Sciatic nerve (tissue), 2 donors: ENCODE measurements around the gene TARP.

ENCODE experiments used
- ATAC-seq: fragments of 200-7000 bp; cut with Tn5 transposase; one replicate; pipeline ENCODE4 v1.9.1; 2020; ENCODE audit warnings: mild to moderate bottlenecking, moderate library complexity
- DNase-seq: peaks from one replicate; pipeline ENCODE4 v3.0.0-alpha.2; 2020; ENCODE audit warnings: low spot score
- intact Hi-C: fragments of 100-400 bp; cut with DNase I; formaldehyde crosslinking; loops from one replicate; pipeline ENCODE4 v1.14.2; 2022
- donor health status: DM: no; HTN: no; CAD: no.
- donor health status: DM: no; HTN: no; CAD: no.

Gene TARP

DNA sequence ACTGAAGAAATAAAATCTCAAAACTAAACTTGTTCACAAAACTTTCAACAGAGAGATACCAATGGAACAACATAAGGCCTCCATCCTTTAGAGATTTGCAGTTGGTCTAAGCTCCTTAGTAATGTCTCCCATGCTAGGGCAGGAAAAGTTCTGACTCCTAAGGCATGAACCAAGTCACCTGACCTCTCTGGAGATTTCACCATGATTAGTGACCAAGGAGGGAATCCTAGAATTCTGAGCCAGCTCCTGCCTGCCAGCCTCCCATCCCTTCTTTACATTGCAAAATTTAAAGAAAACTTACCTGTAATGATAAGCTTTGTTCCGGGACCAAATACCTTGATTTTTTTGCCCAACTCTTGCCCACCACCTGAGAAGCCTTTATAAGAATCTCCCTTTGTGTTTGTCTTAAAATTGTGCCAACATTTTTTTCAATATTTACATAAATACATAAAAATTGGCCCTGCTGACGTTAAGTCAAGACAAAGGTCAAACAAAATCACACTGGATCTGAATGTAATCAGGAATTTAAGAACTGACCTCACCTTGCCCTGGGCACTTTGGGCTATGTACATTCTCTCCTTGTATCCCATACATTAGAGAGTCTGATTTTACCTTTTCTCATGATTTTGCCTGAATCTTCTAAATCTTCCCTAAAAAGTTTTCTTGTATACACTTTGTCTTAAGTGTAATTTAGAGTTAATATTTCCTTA is at the start of gene TARP:
Gene TARP, minus strand, starts transcription at position 351 of the 710 bp plus-strand sequence.
- no peak for DNase-seq
- intact Hi-C loops: no loop called here
- ATAC-seq: no peak

DNA sequence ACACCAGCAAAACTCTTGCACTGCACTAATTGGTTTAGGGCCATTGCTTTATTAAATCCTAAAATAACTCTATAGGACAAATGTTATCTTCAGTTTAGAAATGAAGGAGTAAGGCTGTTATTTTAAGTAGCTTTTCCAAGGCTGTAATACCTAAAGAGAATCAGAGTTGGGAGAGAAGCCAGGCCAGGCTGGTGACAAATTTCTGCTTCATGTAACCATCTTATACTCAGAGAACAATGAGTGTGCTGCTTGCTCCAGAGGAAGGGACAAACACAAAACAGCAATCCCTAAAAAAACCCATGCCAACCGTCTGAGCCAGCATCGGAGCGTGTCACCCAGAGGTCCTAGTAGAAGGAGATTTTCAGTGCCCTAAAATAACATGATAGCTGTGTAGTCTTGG is 49.7 kb upstream of the TARP start:
- DNase-seq (no peak), ATAC-seq (no peak)
- intact Hi-C loops: no loop called here

DNA sequence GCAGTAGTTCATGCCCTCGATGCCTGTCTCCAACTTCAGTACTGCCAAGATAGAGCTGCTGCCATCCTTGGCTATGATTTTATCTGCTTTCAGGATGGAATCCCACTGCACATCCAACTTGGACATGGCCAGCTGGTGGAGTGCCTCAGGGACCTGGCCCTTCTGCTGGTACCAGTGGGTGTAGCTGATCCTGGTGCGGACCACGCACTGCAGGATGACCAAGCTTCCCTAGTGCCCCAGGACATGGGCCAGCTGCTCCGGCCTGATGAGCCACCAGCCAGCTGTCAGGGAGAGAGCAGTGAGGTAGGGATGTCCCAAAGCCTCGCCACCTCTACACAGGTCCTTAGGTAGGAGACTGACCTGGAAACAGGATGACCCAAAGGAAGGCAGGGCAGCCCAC is 49.0 kb upstream of the TARP start:
- ATAC-seq: no peak
- no peak for DNase-seq
- intact Hi-C loops: no loop called here

DNA sequence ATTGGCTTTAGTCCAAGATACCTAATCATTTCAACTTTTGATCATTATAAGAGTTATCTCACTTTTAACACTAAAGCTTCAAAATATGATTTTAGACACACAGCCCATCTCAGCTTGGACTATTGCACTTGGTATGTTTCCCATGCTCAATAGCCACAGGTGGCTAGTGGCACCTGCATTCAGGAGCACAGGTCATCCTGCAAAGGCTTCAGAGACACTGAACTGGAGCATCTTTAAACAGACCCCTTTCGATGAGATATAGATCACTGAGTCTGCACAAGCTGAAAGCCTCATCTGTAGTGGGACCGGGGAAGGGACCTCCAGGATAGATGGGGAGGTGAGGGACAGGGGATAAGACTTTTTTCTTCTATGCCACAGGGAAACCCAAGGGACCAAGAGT is 48.5 kb upstream of the TARP start:
- intact Hi-C loops: no loop called here
- DNase-seq (no peak), ATAC-seq (no peak)

DNA sequence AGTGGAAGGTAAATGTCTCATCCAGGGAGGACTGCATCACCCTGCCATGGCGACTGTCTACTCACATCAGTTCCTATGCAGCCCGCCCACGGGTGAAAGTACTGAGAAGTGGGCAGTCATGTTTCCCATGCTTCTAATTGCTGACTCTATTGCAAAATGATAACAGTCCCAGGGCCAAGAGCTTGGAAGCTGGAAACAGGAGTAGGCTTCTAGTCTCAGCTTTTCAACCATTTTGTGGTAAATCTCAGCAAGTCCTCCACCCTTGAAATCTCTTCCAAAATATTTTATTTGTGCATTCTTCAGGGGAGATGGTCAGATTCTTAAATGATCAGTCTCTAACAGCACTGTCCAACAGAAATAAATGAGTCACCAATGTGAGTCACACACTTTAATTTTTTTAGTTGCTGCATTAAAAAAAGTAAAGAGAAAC is 48.1 kb upstream of the TARP start:
- ATAC-seq (peak; percentile 83), DNase-seq (no peak)
- intact Hi-C loops: no loop called here

DNA sequence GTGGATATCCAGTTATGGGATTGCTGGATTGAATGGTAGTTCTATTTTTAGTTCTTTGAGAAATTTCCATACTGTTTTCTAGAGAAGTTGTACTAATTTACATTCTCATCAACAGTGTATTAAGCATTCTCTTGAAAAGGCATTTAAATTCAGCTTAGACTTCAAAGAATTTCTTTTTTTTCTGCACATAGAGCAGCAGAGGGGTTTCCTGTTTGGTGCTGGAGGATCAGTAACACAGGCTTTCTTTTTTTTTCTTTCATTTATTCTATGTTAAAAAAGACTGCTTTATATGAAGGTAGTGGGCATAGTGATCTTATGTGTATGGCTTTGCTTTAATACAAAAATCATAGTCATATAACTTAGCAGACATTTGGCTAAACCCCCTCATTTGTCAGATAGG is 47.6 kb upstream of the TARP start:
- intact Hi-C loops: no loop called here
- DNase-seq (no peak), ATAC-seq (no peak)

DNA sequence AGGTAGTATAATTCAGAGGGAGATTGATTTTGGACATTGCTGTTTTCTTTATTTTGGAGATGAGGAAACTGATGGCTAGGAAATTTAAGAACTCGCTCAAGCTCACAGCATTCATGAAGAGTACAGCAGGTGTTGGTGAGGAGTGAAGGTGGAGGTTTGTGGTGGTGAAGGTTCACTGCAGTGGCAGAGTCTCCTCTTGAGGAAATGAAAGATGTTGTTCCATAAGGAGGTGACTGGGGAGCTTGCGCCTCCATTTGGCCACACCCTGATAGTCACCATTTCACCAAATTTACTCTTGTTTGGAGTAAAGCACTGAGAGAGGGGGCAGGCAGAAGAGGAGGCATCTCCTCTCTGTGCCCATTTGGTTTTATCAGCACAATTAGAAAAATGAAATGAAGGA is 46.4 kb upstream of the TARP start:
- ATAC-seq (no peak), DNase-seq (no peak)
- intact Hi-C loops: no loop called here

DNA sequence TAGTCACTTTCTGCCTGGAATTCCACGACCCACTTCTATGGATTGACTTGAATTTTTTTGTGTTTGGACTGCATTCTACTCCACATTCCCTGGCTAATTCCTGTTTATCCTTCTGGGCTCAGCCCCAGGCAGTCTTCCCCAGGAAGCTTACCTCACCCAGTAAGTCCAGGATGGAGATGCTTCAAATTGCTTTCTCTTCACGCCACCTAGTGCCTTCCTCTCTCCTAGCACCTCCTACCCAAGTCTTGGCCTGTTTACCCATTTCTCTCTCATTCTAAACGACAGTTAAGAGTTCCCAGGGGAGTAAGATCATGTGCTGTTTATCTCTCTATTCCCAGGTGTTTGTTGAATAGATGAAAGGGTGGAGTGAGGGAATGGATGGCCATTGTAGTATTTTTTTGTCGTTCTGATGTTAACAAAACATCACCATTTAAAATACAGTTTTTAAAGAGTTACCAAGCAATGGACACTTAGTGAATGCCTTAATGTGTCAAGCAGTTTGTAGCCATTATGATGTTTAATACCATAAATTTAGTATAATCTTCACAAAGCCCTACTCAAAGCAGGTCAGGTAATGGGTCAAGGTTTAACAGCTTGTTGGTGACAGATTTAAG is 45.5 kb upstream of the TARP start:
- ATAC-seq (peak; percentile 87), DNase-seq (no peak)
- intact Hi-C loops: no loop called here

DNA sequence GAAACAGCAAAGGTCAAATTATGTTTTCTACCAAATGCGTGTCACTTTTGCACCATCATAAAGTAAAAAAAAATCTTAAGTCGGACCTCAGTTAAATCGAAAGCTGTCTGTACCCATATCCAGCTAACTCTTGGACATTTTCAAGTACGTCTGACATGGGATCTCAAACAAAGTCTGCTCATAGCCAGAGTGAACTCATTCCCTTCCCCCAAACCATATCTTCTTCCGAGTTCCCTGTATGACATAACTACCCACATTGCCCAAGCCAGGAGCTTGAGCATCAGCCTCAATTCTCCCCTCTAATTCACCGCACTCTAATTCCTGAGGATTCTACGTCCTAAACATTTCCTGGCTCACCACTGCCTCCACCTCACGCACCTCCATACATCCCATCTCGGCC is 44.8 kb upstream of the TARP start:
- DNase-seq: no peak
- peak; percentile 2 for ATAC-seq
- intact Hi-C loops: no loop called here

DNA sequence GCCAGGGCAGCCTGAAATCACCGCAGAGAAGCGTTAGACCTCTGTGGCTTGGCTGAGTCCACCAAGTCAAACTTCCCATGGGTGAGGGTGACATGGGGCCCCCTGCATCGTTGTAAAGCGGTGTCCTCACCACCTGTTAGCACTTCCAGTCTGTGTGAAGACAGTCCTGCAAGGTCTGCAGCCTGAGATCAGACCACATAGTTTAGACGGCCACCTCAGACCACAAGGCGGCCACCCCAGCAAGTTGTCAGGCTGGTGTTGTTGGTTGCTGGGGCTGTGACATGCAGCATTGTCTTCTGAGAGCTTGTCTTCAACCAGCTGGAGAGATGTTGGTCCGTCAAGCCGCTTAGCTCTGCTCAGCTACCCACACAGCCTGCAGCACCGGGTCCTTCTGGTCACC is 44.1 kb upstream of the TARP start:
- intact Hi-C loops: no loop called here
- DNase-seq (no peak), ATAC-seq (no peak)

DNA sequence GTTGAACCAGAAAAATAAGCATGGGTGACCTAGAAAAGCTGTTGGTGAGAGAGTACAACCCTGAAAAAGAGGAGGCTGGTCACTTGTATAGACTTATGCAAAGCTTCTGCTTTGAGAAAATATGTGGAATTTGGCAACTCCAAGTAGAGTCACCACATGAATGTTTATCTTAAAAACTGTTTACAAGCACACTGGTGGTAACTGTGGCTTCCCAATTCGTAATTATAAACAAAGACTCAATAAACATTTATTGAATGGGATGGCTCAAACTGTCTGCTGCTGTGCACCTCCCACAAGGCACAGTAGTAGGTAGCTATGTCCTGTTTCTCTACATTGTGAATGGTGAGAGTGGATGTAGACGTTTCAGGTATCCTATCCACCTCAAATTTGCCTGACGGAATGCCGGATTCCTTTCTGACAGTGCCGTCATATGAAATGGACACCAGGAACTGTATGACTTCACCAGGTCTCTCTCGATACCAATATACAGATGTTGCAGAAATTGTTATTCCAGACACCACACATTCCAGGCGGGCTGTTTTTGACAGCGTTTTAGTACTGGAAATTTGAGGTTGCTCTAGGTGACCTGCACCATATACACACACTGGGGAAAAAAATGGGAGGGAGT is 43.4 kb upstream of the TARP start:
- no peak for DNase-seq
- intact Hi-C loops: no loop called here
- no peak for ATAC-seq

DNA sequence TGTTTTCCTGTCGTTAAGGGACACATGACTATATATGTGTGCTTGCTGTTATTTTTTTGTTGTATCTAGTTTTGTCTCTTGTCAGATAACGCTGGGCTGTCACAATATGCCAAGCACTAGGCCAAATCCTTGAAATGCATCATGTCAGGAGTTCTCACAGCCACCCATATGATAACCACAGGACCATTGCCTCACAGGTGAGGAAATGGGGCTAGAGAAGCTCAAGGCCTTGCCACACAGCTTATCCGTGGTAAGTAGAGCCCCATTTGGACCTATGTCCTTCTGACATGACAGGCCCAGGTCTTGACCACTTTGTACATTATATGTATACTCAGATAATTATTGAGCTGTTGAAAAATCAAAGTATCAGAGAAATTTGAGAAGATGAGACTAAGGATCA is 42.0 kb upstream of the TARP start:
- DNase-seq (no peak), ATAC-seq (no peak)
- intact Hi-C loops: no loop called here

DNA sequence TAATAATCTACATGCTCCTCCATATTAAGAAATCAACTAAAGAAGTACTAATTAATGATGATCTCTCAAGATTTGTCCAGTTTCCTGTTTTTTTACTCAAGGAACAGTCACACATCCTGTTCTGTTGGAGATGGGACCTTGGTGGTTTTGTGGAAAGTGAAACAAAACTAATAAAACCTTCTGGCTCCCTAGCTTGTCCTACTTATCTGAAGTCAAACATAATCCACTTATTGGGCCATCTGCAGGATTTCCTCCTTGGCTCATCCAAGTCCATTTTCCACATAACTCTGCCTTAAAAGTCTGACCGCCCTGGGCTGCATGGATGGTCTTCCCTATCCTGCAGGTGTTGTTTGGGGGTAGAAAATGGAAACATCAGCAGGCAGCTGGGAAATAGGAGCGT is 39.4 kb upstream of the TARP start:
- intact Hi-C loops: no loop called here
- ATAC-seq (peak; percentile 33), DNase-seq (no peak)

DNA sequence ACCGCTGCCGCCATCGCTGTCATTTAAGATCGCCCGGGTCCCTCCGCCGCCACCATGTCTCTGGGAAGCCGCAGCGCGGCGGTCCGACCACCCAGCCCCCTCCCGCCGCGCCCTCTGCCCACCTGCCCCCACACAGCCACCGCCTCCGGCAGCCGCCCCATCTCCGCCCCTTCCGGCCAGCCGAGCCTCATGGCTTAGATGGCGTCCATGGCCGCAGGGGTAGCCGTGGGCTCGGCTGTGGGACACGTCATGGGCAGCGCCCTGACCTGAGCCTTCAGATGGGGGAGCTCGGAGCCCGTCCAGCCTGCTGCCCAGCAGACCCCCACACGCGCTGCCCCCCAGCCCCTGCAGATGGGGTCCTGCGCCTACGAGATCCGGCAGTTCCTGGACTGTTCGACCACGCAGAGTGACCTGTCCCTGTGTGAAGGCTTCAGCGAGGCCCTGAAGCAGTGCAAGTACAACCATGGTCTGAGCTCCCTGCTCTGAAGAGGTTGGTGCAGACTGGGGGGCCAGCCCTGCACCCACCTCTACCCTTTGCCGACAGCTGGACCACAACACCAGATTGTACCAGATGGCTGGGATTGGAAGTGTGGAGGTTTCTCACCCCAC is 38.0 kb upstream of the TARP start:
- intact Hi-C loops: no loop called here
- DNase-seq: peak; percentile 70
- peak; percentile 78 for ATAC-seq

DNA sequence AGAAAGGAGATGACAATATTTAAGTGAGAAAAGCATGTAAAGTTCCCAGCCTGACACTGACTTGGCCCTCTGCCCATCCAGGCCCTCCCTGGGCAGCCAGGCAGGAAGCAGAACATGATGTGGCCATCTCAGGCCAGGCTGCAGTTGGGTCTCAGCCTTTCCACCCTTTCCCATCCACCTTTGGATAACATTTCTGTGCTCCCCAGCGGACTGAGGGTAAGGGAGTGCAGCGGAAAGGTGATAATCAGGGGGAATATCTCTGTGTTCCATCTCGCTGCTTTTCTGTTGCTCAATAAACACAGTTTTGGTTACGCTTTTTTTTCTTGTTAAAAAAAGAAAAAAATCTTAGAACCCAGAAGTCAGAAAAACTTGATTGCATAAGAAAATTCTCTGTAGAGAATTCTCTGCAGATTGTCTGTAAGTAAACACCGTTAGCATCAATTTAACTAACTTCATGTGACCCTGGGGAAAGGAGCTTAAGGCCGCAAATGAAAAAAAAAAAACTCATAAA is 37.2 kb upstream of the TARP start:
- DNase-seq: peak; percentile 73
- peak; percentile 74 for ATAC-seq

DNA sequence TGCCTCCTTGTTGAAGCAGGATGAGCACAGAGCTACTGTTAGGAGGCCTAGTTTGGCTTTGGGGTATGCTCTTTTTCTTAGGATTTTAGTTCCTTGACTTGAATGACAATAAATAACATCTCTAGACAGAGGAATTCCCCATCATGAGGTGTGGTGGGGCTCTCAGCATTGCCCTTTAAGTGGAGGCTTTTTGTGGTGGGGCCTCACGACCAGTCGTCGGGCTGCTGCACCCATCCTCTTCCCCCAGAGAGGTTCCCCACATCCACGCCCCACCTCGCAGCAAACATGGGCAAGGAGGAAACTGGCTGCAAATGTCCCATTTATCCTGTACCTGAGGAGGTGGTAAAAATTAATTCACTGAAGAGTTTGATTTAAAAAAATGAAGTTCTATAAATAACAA is 36.1 kb upstream of the TARP start:
- intact Hi-C loops: no loop called here
- DNase-seq: no peak
- ATAC-seq: no peak

More for the DNA sequence above, 37.2 kb upstream of the TARP start:
- intact Hi-C loops: no loop called here

DNA sequence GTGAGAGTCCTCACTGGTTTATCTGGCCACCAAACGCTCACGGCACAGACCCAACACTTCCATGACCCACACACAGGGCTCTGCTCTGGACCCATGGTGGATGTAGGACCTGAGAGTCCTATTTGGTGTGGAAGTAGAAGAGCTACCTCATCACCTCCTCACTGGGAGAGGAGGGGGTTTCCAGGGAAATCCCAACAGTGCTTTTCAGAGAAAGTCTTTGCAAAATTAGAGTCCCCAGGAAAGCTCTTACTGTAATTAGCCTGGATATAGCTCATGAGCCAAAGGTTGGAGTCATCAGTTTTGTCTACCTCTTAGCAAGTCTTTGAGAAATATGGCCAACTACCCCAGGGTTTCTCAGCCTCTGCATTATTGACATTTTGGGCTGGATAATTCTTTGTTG is 34.7 kb upstream of the TARP start:
- intact Hi-C loops: no loop called here
- ATAC-seq (no peak), DNase-seq (no peak)

DNA sequence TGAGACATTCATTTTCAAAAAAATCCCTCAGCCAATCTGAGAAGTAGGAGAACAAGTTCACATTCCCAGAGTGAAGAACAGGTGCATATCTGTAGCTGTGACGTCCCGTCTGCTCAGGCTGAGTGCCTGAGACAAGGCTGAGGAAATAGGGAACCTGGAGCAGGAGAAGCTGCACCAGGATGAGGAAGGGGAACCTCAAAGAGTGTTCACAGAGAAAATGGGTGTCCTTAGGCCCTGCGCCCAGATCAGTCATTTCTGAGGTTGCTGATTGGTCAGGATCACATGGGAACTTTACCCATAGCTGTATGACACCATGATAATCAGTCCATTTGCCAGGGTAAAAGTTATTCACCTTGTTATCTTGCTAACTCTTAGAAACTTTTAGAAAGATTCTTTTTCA is 34.2 kb upstream of the TARP start:
- DNase-seq: no peak
- no peak for ATAC-seq
- intact Hi-C loops: no loop called here

DNA sequence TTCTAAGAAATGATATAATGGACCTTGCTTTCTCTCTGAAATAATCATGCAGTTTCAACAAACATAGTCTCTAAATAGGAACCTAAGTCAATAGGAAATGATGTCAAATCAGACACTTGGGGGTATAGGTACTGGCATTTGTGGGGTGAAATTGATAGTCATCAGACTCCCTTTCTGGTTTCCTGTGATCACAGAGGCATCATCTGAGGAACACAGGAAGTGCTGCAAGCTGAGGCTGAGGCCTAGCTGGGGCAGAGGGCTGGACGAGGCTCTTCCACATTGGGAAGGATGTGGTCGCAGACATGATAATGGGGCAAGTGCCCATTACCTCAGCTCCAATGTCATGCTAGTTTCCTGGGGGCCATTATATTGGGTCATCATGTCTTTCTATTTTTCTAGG is 33.5 kb upstream of the TARP start:
- no peak for ATAC-seq
- DNase-seq: no peak
- intact Hi-C loops: no loop called here

DNA sequence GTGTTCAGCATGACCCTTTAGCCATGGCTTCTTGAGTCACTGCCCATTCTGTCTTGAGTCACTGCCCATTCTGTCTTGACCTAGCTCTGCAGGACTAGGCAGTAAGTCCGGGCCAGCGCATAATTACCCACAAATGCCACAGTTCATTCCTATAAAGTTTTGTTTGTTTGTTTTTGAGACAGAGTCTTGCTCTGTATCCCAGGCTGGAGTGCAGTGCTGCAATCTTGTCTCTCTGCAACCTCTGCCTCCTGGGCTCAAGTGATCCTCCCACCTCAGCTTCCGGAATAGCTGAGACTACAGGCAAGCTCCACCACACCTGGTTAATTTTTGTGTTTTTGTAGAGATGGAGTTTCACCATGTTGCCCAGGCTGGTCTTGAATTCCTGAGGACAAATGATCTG is 32.7 kb upstream of the TARP start:
- ATAC-seq (peak; percentile 37), DNase-seq (no peak)
- intact Hi-C loops: no loop called here
